ENCODE measurements around the gene NEK4.

Gene NEK4

GRCh38 chr3:52792961-52793695 is 22.4 kb upstream of the NEK4 start:
- H3K4me3 ChIP-seq (replicated peaks; ENCODE audit: low read depth, low read length), result no peak overlapping the region
- no peak for DNase-seq (ENCODE audit: extremely low read depth, insufficient read length)
- TF ChIP-seq, protein P1, sequence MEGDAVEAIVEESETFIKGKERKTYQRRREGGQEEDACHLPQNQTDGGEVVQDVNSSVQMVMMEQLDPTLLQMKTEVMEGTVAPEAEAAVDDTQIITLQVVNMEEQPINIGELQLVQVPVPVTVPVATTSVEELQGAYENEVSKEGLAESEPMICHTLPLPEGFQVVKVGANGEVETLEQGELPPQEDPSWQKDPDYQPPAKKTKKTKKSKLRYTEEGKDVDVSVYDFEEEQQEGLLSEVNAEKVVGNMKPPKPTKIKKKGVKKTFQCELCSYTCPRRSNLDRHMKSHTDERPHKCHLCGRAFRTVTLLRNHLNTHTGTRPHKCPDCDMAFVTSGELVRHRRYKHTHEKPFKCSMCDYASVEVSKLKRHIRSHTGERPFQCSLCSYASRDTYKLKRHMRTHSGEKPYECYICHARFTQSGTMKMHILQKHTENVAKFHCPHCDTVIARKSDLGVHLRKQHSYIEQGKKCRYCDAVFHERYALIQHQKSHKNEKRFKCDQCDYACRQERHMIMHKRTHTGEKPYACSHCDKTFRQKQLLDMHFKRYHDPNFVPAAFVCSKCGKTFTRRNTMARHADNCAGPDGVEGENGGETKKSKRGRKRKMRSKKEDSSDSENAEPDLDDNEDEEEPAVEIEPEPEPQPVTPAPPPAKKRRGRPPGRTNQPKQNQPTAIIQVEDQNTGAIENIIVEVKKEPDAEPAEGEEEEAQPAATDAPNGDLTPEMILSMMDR (IDR thresholded peaks at IDR 0.05; ENCODE audit: insufficient read depth, low read length, poor library complexity, severe bottlenecking), result no peak
- H3K36me3 ChIP-seq (ENCODE audit: control insufficient read depth, insufficient read depth, low read length), result no peaks in the 10 kb centered on the region
- H3K27me3 ChIP-seq (replicated peaks; ENCODE audit: control insufficient read depth, insufficient read depth, low read length), result no peaks in the 10 kb centered on the region; the same call in 1 of the 2 replicates

DNA sequence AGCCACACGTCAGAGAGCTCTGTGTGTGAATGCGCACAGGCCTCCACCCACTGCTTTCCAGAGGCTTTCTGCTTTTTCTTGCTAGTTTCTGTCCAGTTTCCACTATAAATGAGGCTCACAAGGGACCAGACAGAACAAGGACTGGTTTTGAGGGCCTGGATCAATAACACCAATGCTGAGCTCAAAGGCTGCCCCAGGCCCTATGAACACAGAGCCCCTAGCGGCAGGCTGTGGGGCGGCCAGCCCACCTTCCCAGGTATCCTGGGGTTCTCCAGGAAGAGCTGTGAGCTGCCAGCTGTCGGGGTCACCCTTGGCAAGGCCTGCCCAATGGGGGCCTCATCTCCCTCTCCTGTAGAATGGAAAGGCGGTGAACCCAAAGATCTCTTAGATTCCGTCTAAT is 21.7 kb upstream of the NEK4 start:
- TF ChIP-seq, protein P1 (IDR thresholded peaks at IDR 0.05; ENCODE audit: insufficient read depth, low read length, poor library complexity, severe bottlenecking), result peak; percentile 54
- Histone ChIP-seq H3K27me3 (replicated peaks; ENCODE audit: control insufficient read depth, insufficient read depth, low read length) (no peaks in the 10 kb centered on the region; the same call in 1 of the 2 replicates), H3K36me3 (ENCODE audit: control insufficient read depth, insufficient read depth, low read length) (no peaks in the 10 kb centered on the region), H3K4me3 (replicated peaks; ENCODE audit: low read depth, low read length) (no peak overlapping the region)
- DNase-seq (ENCODE audit: extremely low read depth, insufficient read length), result no peak

- Histone ChIP-seq H3K27me3 (replicated peaks; ENCODE audit: control insufficient read depth, insufficient read depth, low read length) (no peaks in the 10 kb centered on the region; the same call in 1 of the 2 replicates), H3K4me3 (replicated peaks; ENCODE audit: low read depth, low read length) (no peak overlapping the region), H3K36me3 (ENCODE audit: control insufficient read depth, insufficient read depth, low read length) (no peaks in the 10 kb centered on the region)
- TF ChIP-seq, protein P1 (IDR thresholded peaks at IDR 0.05; ENCODE audit: insufficient read depth, low read length, poor library complexity, severe bottlenecking), result no peak
- DNase-seq (ENCODE audit: extremely low read depth, insufficient read length), result no peak
Measured at GRCh38 chr3:52791928-52792327, 21.2 kb upstream of the NEK4 start.

DNA sequence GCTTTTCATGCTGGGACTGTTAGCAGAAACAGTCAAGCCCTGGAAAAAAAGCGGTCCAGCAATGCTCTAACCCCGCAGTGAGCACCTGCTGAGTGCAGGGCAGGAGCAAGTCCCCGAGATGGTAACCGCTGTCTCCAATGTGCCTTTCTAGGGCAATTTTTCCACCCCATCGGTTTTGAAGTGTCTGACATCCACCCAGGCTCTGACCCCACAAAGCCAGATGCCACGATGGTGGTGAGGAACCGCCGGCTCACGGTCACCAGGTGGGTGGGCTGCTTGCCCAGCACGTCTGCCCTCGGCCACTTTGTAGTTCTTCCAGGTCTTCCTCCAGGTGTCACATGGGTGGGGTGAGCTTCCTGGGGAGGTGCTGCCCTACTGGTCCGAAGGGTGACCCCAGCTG is 20.6 kb upstream of the NEK4 start:
- no peaks in the 10 kb centered on the region; the same call in 1 of the 2 replicates for H3K27me3 ChIP-seq (replicated peaks; ENCODE audit: control insufficient read depth, insufficient read depth, low read length)
- no peak overlapping the region for H3K4me3 ChIP-seq (replicated peaks; ENCODE audit: low read depth, low read length)
- TF ChIP-seq, protein P1 (IDR thresholded peaks at IDR 0.05; ENCODE audit: insufficient read depth, low read length, poor library complexity, severe bottlenecking), result no peak
- H3K36me3 ChIP-seq (ENCODE audit: control insufficient read depth, insufficient read depth, low read length), result no peaks in the 10 kb centered on the region
- DNase-seq (ENCODE audit: extremely low read depth, insufficient read length), result no peak

- DNase-seq (ENCODE audit: extremely low read depth, insufficient read length), result no peak
- TF ChIP-seq, protein P1 (IDR thresholded peaks at IDR 0.05; ENCODE audit: insufficient read depth, low read length, poor library complexity, severe bottlenecking), result no peak
- H3K4me3 ChIP-seq (replicated peaks; ENCODE audit: low read depth, low read length), result no peak overlapping the region
- no peaks in the 10 kb centered on the region for H3K36me3 ChIP-seq (ENCODE audit: control insufficient read depth, insufficient read depth, low read length)
- no peaks in the 10 kb centered on the region; the same call in 1 of the 2 replicates for H3K27me3 ChIP-seq (replicated peaks; ENCODE audit: control insufficient read depth, insufficient read depth, low read length)
Measured at GRCh38 chr3:52790741-52791140, 20.0 kb upstream of the NEK4 start.
